ENCODE measurements around the gene PRR23B. TPM values are rescaled to one million over a fixed set of nuclear protein-coding genes. Genes with fewer than 3 reads are reported as not detected.

Gene PRR23B
- polyA plus RNA-seq, 1 experiment: not detected

- no peak for DNase-seq (ENCODE audit: low read depth, low spot score)
- no peaks in the 10 kb centered on the region for H3K27me3 ChIP-seq (ENCODE audit: control insufficient read depth, insufficient read depth, low read length)
- CTCF ChIA-PET: no interaction called here
- H3K27ac ChIP-seq (ENCODE audit: low read depth, low read length): no peak overlapping the region
- H3K9me3 ChIP-seq (ENCODE audit: control insufficient read depth, insufficient read depth, low read length): peaks cover 25% of the 10 kb centered on the region
- no peak for TF ChIP-seq CTCF (IDR thresholded peaks at IDR 0.05; ENCODE audit: low read depth, low read length)
- H3K4me3 ChIP-seq (ENCODE audit: low read depth, low read length): no peak overlapping the region
- POLR2A ChIA-PET: no interaction called here
Measured at GRCh38 chr3:139020036-139020867, 474 bp downstream of the PRR23B start.

GRCh38 chr3:139016430-139017048, 4.2 kb downstream of the PRR23B start:
- ChIA-PET CTCF (interaction anchor here (0.9 kb wide), 1 partner anchor 37 kb away, joined by 4 read pairs; no protein-coding TSS in a partner anchor), POLR2A (no interaction called here)
- H3K27me3 ChIP-seq (ENCODE audit: control insufficient read depth, insufficient read depth, low read length): no peaks in the 10 kb centered on the region
- peaks cover 20% of the 10 kb centered on the region for H3K9me3 ChIP-seq (ENCODE audit: control insufficient read depth, insufficient read depth, low read length)
- H3K27ac ChIP-seq (ENCODE audit: low read depth, low read length): no peak overlapping the region
- no peak overlapping the region for H3K4me3 ChIP-seq (ENCODE audit: low read depth, low read length)
- no peak for DNase-seq (ENCODE audit: low read depth, low spot score)
- TF ChIP-seq CTCF (IDR thresholded peaks at IDR 0.05; ENCODE audit: low read depth, low read length): no peak

- no peak within 1 kb of the TSS for H3K27ac ChIP-seq (ENCODE audit: low read depth, low read length)
- ChIA-PET CTCF (no interaction called here), POLR2A (no interaction called here)
- no peak for DNase-seq (ENCODE audit: low read depth, low spot score)
- peaks cover 15% of the 10 kb centered on the region for H3K9me3 ChIP-seq (ENCODE audit: control insufficient read depth, insufficient read depth, low read length)
- no peak within 1 kb of the TSS for H3K4me3 ChIP-seq (ENCODE audit: low read depth, low read length)
- TF ChIP-seq CTCF (IDR thresholded peaks at IDR 0.05; ENCODE audit: low read depth, low read length): no peak
- no peaks in the 10 kb centered on the region for H3K27me3 ChIP-seq (ENCODE audit: control insufficient read depth, insufficient read depth, low read length)
Measured at GRCh38 chr3:139006051-139006716, 14.5 kb downstream of the PRR23B start, which contains the start of gene PRR23A. TSS of gene PRR23A (minus strand) at chr3:139006268. CDS start at chr3:139006268, 0 bp downstream.

GRCh38 chr3:139005356-139005993, 15.3 kb downstream of the PRR23B start:
- Histone ChIP-seq H3K27me3 (ENCODE audit: control insufficient read depth, insufficient read depth, low read length) (no peaks in the 10 kb centered on the region), H3K4me3 (ENCODE audit: low read depth, low read length) (no peak overlapping the region), H3K9me3 (ENCODE audit: control insufficient read depth, insufficient read depth, low read length) (peaks cover 15% of the 10 kb centered on the region), H3K27ac (ENCODE audit: low read depth, low read length) (no peak overlapping the region)
- no peak for TF ChIP-seq CTCF (IDR thresholded peaks at IDR 0.05; ENCODE audit: low read depth, low read length)
- ChIA-PET CTCF (no interaction called here), POLR2A (no interaction called here)
- DNase-seq (ENCODE audit: low read depth, low spot score): no peak

All from AG04450 (cell line).